Measurements from ENCODE around the gene BEND4.

The BEND4 gene

DNA sequence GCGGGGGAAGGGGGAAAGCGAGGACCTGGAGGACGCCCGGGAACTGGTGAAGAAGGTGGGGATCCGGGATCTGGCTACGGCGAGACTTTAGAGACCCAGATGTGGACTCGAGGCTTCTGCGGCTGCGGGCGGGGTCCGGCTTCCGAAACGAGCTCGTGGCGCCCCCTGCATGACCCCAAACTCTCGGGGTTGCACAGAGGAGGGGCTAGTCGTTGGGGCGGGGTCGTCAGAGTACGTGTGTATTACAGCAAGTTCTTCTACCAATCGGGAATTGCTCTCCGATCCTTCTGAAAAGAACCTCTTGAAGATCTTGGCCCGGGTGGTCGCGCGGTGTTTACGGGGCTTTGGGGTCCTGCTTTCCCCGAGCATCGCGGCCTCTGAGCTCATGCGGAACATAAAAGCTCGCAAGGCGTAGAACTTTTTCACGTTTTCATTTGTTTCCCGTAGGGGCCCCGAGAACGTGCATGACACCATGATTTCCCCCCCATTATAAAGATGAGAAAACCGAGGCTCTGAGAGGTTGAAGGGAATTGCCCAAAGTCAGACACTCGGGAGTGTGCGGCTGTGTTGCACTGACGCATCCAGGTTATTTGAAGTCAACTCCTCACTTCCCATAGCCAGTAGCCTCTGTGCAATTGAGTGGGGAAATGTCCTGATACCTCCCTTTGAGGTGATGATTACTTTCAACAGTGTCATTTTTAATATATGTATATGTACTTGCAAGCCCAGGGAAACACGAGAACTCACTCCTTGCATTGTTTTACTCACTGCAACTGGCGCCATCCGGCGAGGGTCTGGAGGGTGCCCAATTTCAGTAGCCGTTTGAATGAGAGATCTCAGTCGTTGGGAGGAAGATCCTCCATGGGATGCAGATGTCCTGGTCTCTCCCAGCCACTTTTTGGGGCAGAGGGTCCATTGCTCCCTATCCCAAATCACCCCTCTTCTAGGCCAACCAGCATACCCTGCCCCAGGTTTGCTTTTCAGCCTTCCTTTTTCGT is at the start of gene BEND4:
TSS of gene BEND4 (minus strand) at position 149 of the 998 bp plus-strand sequence. CDS start 512 bp downstream, outside the sequence.
- no peaks in the 10 kb centered on the region for H3K4me1 ChIP-seq
- H3K9me3 ChIP-seq (ENCODE audit: control insufficient read depth, low read length), result no peaks in the 10 kb centered on the region
- peak within 1 kb of the TSS; percentile 38 for H2AFZ ChIP-seq
- peak within 1 kb of the TSS; percentile 76 for H3K4me2 ChIP-seq (ENCODE audit: low read length)
- peak within 1 kb of the TSS; percentile 47 for H3K4me3 ChIP-seq (ENCODE audit: low read depth, low read length)
- TF ChIP-seq, protein P1, sequence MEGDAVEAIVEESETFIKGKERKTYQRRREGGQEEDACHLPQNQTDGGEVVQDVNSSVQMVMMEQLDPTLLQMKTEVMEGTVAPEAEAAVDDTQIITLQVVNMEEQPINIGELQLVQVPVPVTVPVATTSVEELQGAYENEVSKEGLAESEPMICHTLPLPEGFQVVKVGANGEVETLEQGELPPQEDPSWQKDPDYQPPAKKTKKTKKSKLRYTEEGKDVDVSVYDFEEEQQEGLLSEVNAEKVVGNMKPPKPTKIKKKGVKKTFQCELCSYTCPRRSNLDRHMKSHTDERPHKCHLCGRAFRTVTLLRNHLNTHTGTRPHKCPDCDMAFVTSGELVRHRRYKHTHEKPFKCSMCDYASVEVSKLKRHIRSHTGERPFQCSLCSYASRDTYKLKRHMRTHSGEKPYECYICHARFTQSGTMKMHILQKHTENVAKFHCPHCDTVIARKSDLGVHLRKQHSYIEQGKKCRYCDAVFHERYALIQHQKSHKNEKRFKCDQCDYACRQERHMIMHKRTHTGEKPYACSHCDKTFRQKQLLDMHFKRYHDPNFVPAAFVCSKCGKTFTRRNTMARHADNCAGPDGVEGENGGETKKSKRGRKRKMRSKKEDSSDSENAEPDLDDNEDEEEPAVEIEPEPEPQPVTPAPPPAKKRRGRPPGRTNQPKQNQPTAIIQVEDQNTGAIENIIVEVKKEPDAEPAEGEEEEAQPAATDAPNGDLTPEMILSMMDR (IDR thresholded peaks at IDR 0.05), result no peak
- H3K9ac ChIP-seq, result no peak within 1 kb of the TSS
- no peaks in the 10 kb centered on the region for H3K36me3 ChIP-seq (ENCODE audit: control insufficient read depth, insufficient read depth, low read length)
- no peak within 1 kb of the TSS for H3K27ac ChIP-seq
- no peaks in the 10 kb centered on the region for H3K79me2 ChIP-seq
- peaks cover 7% of the 10 kb centered on the region for H3K27me3 ChIP-seq (ENCODE audit: control insufficient read depth, insufficient read depth, low read length)

DNA sequence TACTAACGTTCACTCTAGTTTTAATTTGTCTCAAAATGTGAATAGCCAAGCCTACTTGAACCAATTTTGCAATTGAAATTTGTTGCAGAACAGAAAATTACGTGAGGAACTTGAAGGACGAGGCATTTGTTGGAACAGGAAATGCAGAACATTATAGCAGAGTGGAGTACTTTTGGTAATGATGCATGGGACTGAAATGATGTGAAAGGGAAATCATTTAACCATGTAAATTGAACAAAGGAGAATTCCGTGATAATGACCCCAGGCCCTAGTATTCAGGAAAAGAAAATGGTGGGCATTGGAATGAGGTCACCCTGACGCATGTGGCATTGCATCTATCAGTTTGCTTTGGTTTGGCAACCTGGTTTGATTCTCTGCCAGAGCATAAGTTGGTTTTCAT is 44.9 kb upstream of the BEND4 start:
- no peak overlapping the region for H3K27ac ChIP-seq
- H2AFZ ChIP-seq, result no peak overlapping the region
- H3K9me3 ChIP-seq (ENCODE audit: control insufficient read depth, low read length), result no peaks in the 10 kb centered on the region
- no peaks in the 10 kb centered on the region for H3K79me2 ChIP-seq
- H3K4me2 ChIP-seq (ENCODE audit: low read length), result no peak overlapping the region
- TF ChIP-seq, protein P1 (IDR thresholded peaks at IDR 0.05), result no peak
- no peak overlapping the region for H3K4me3 ChIP-seq (ENCODE audit: low read depth, low read length)
- H3K27me3 ChIP-seq (ENCODE audit: control insufficient read depth, insufficient read depth, low read length), result no peaks in the 10 kb centered on the region
- H3K9ac ChIP-seq, result no peak overlapping the region
- no peaks in the 10 kb centered on the region for H3K4me1 ChIP-seq
- H3K36me3 ChIP-seq (ENCODE audit: control insufficient read depth, insufficient read depth, low read length), result no peaks in the 10 kb centered on the region

DNA sequence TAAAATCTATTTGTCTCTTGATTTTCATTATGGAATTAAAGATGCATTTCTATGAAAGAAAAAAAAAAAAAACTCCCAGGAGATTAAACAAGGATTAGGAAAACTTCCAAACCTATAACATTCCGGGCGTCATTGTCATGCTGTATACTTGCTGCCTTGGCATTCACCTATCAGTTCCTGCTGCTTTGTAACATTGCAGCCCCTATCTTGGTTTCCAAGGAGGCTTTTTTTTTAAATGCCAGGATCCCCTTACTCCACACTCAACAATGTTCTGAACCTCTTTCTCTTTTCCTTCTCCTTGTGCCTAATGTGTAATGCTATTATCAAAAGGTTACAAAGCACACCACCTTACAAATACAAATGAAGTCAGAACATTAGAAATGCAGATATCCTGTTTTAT is 20.5 kb upstream of the BEND4 start:
- no peak overlapping the region for H2AFZ ChIP-seq
- no peaks in the 10 kb centered on the region for H3K79me2 ChIP-seq
- TF ChIP-seq, protein P1 (IDR thresholded peaks at IDR 0.05), result no peak
- no peak overlapping the region for H3K4me2 ChIP-seq (ENCODE audit: low read length)
- H3K4me1 ChIP-seq, result no peaks in the 10 kb centered on the region
- H3K9ac ChIP-seq, result no peak overlapping the region
- no peaks in the 10 kb centered on the region for H3K36me3 ChIP-seq (ENCODE audit: control insufficient read depth, insufficient read depth, low read length)
- no peaks in the 10 kb centered on the region for H3K9me3 ChIP-seq (ENCODE audit: control insufficient read depth, low read length)
- H3K4me3 ChIP-seq (ENCODE audit: low read depth, low read length), result no peak overlapping the region
- no peak overlapping the region for H3K27ac ChIP-seq
- H3K27me3 ChIP-seq (ENCODE audit: control insufficient read depth, insufficient read depth, low read length), result no peaks in the 10 kb centered on the region

DNA sequence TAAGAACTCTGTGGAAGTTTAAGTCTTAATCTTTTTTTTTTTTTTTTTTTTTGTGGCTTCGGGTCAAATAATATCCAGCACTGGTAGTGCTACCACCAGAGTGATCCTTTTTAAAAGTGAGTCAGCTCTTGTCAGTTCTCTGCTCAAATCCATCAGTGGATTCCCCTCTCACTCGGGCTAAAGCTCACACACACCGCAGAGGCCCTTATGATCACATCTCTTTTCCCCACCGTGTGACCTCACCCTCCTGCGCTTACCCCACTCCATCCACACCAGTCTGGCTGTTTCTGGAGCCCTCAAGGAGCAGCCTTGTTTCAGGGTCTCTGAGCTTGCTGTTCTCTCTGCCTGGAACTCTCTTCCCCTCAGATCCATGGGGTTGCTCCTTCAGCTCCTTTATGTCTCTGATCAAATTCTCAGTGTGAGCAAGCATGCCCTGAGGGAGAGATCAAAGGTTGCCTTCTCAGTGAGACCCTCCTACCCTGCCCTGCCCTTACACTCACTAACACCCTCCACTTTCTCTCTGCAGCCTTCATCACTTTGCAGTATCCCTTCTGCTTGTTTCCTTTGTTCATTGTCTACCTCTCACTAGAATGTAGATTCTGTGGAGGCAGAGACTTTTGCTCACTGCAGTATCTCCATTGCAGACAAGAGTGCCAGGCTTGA is 19.8 kb upstream of the BEND4 start:
- no peak overlapping the region for H3K4me2 ChIP-seq (ENCODE audit: low read length)
- no peaks in the 10 kb centered on the region for H3K36me3 ChIP-seq (ENCODE audit: control insufficient read depth, insufficient read depth, low read length)
- no peaks in the 10 kb centered on the region for H3K4me1 ChIP-seq
- H3K9me3 ChIP-seq (ENCODE audit: control insufficient read depth, low read length), result no peaks in the 10 kb centered on the region
- H3K79me2 ChIP-seq, result no peaks in the 10 kb centered on the region
- TF ChIP-seq, protein P1 (IDR thresholded peaks at IDR 0.05), result no peak
- H2AFZ ChIP-seq, result no peak overlapping the region
- H3K27me3 ChIP-seq (ENCODE audit: control insufficient read depth, insufficient read depth, low read length), result no peaks in the 10 kb centered on the region
- no peak overlapping the region for H3K9ac ChIP-seq
- no peak overlapping the region for H3K27ac ChIP-seq
- H3K4me3 ChIP-seq (ENCODE audit: low read depth, low read length), result no peak overlapping the region
